ENCODE data around the gene SURF1. TPM values are rescaled to one million over a fixed set of nuclear protein-coding genes. Genes with fewer than 3 reads are reported as not detected.

SURF1 gene, protein sequence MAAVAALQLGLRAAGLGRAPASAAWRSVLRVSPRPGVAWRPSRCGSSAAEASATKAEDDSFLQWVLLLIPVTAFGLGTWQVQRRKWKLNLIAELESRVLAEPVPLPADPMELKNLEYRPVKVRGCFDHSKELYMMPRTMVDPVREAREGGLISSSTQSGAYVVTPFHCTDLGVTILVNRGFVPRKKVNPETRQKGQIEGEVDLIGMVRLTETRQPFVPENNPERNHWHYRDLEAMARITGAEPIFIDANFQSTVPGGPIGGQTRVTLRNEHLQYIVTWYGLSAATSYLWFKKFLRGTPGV
- polyA plus RNA-seq (2011; rRNA removed) (36.0 and 46.1 TPM in 2 replicates), polyA minus RNA-seq (2011; rRNA and poly(A)+ RNA removed) (11.6 and 13.3 TPM in 2 replicates)

GRCh38 chr9:133356391-133357091 lies at the start of gene SURF1, which contains the start of gene SURF2:
SURF1 (minus strand) TSS chr9:133356487; CDS start chr9:133356453, 34 bp downstream.
SURF2 (plus strand) TSS chr9:133356550; CDS start chr9:133356593, 43 bp downstream.
- Histone ChIP-seq H3K27me3 (ENCODE audit: control insufficient read depth, insufficient read depth, low read length) (no peaks in the 10 kb centered on the region), H3K36me3 (ENCODE audit: control insufficient read depth, insufficient read depth, low read length) (peaks cover 15% of the 10 kb centered on the region), H3K4me3 (ENCODE audit: low read depth, low read length) (peak within 1 kb of the TSS; percentile 86)
- no peak for DNase-seq (ENCODE audit: low read depth)
- POLR2A ChIA-PET, result no interaction called here
- TF ChIP-seq CTCF (IDR thresholded peaks at IDR 0.05; ENCODE audit: insufficient read depth, low read depth, low read length), result 0 out of 2 replicates have a peak, but pooled peaks have one; percentile 7
- CTCF ChIA-PET, result no interaction called here

GRCh38 chr9:133405508-133406438 lies 49.5 kb upstream of the SURF1 start:
- DNase-seq (ENCODE audit: low read depth), result no peak
- TF ChIP-seq CTCF (IDR thresholded peaks at IDR 0.05; ENCODE audit: insufficient read depth, low read depth, low read length), result no peak
- ChIA-PET POLR2A (no interaction called here), CTCF (interaction anchor here (0.6 to 2.4 kb wide), 8 partner anchors 10 to 80 kb away, joined by 3 to 13 read pairs (median 3); partner anchors contain the start of gene CACFD1)
- H3K4me3 ChIP-seq (ENCODE audit: low read depth, low read length), result no peak overlapping the region
- peaks cover 19% of the 10 kb centered on the region for H3K36me3 ChIP-seq (ENCODE audit: control insufficient read depth, insufficient read depth, low read length)
- H3K27me3 ChIP-seq (ENCODE audit: control insufficient read depth, insufficient read depth, low read length), result no peaks in the 10 kb centered on the region

GRCh38 chr9:133404454-133405002 lies 48.2 kb upstream of the SURF1 start:
- CTCF ChIA-PET, result interaction anchor here (0.6 to 2.5 kb wide), 7 partner anchors 11 to 218 kb away, joined by 4 to 13 read pairs (median 5); no protein-coding TSS in a partner anchor
- DNase-seq (ENCODE audit: low read depth), result no peak
- Histone ChIP-seq H3K4me3 (ENCODE audit: low read depth, low read length) (no peak overlapping the region), H3K36me3 (ENCODE audit: control insufficient read depth, insufficient read depth, low read length) (peaks cover 20% of the 10 kb centered on the region), H3K27me3 (ENCODE audit: control insufficient read depth, insufficient read depth, low read length) (no peaks in the 10 kb centered on the region)
- POLR2A ChIA-PET, result no interaction called here
- no peak for TF ChIP-seq CTCF (IDR thresholded peaks at IDR 0.05; ENCODE audit: insufficient read depth, low read depth, low read length)

DNA sequence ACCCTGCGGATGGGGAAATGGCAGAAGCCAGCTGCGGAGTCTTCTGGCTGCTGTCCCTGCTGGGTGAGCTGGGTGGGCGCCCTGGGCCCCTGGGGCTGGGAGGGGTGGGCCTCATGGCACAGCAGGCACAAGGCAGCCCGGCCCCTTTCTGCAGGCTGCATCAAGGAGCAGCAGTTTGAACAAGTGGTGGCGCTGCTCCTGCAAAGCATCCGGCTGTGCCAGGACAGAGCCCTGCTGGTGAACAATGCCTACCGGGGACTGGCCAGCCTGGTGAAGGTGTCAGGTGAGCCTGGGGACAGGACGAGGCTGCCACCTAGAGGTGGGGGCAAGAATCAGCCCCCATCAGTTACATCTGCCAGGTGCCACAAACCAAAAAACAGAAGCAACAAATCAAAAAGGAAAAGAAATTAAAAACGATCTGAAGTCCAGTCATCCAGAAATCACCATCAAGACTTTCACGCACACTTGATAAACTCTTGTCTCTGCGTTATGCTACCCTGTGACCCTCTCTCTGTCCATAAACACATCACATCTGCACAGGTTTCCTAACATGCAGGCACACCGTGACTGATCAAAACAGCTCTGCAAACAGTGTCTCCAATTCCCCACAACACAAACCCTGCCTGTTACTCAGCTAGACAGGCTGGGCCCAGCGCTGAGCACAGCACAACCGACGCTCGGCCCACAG lies 47.6 kb upstream of the SURF1 start:
- POLR2A ChIA-PET, result no interaction called here
- DNase-seq (ENCODE audit: low read depth), result no peak
- CTCF ChIA-PET, result interaction anchor here (0.6 to 2.5 kb wide), 7 partner anchors 12 to 218 kb away, joined by 4 to 13 read pairs (median 4); no protein-coding TSS in a partner anchor

More for the DNA sequence above, 47.6 kb upstream of the SURF1 start:
- Histone ChIP-seq H3K36me3 (ENCODE audit: control insufficient read depth, insufficient read depth, low read length) (peaks cover 19% of the 10 kb centered on the region), H3K27me3 (ENCODE audit: control insufficient read depth, insufficient read depth, low read length) (no peaks in the 10 kb centered on the region), H3K4me3 (ENCODE audit: low read depth, low read length) (no peak overlapping the region)
- TF ChIP-seq CTCF (IDR thresholded peaks at IDR 0.05; ENCODE audit: insufficient read depth, low read depth, low read length), result peak; percentile 61

All from BJ (cell line).